Fibroblast of pulmonary artery (primary cell): ENCODE measurements around the gene SLC35G6.

Experiments used
- DNase-seq: peaks from one replicate; pipeline ENCODE4 v3.0.0-alpha.2; 2010; ENCODE audit warnings: low read depth
- H3K4me3 ChIP-seq: replicated peaks from 2 replicates; pipeline ENCODE4 v1.5.1; 2011; ENCODE audit warnings: low read depth, mild to moderate bottlenecking, control low read depth, low read length, moderate library complexity
- CTCF ChIP-seq: IDR thresholded peaks from 2 replicates; pipeline ENCODE4 v1.5.1; 2011; ENCODE audit warnings: mild to moderate bottlenecking, control low read depth, low read length, inconsistent platforms; ENCODE audit errors: missing control alignments

SLC35G6 gene

GRCh38 chr17:7483255-7484066 lies 2.2 kb downstream of the SLC35G6 start:
- DNase-seq, result peak; percentile 95
- H3K4me3 ChIP-seq, result peak overlapping the region; percentile 85
- TF ChIP-seq CTCF, result no peak

GRCh38 chr17:7484067-7484918 lies 3.0 kb downstream of the SLC35G6 start, which contains the start of gene POLR2A:
Gene POLR2A, plus strand, starts transcription at chr17:7484366.
- no peak for TF ChIP-seq CTCF
- peak within 1 kb of the TSS; percentile 85 for H3K4me3 ChIP-seq
- peak; percentile 99 for DNase-seq

GRCh38 chr17:7484919-7485377 lies 3.7 kb downstream of the SLC35G6 start:
- no peak for DNase-seq
- H3K4me3 ChIP-seq, result peak overlapping the region; percentile 85
- no peak for TF ChIP-seq CTCF

- no peak for TF ChIP-seq CTCF
- peak overlapping the region; percentile 85 for H3K4me3 ChIP-seq
- DNase-seq, result no peak
These were observed 4.9 kb downstream of the SLC35G6 start for GRCh38 chr17:7486181-7486580.

- no peak overlapping the region for H3K4me3 ChIP-seq
- no peak for TF ChIP-seq CTCF
- no peak for DNase-seq
These were observed 8.9 kb downstream of the SLC35G6 start for GRCh38 chr17:7490144-7490543.

GRCh38 chr17:7491583-7491982 lies 10.3 kb downstream of the SLC35G6 start:
- DNase-seq, result no peak
- H3K4me3 ChIP-seq, result no peak overlapping the region
- TF ChIP-seq CTCF, result no peak
